Osteoblast (primary cell): ENCODE results near the gene NTN4. TPM values are rescaled to one million over a fixed set of nuclear protein-coding genes. Genes with fewer than 3 reads are reported as not detected.
"Not testable (repeated sequence)": the region's sequence is repeated elsewhere in the genome, so short reads cannot be mapped to it uniquely, and the experiment has no call there.

Source experiments
- DNase-seq: peaks from one replicate; pipeline ENCODE4 v3.0.0; 2011; ENCODE audit warnings: low spot score, mixed read lengths; ENCODE audit not compliant: insufficient read length; ENCODE audit errors: missing footprints
- H2AFZ ChIP-seq: 2 replicates; pipeline ENCODE4 v1.6.0; 2011; ENCODE audit warnings: mild to moderate bottlenecking, low read length
- H3K27ac ChIP-seq: 2 replicates; pipeline ENCODE4 v1.5.1; 2011; ENCODE audit warnings: mild to moderate bottlenecking, low read depth, low read length, moderate library complexity
- H3K27me3 ChIP-seq: 2 replicates; pipeline ENCODE4 v1.6.0; 2012; ENCODE audit warnings: mild to moderate bottlenecking, control low read depth, inconsistent platforms, low read length, moderate library complexity; ENCODE audit not compliant: insufficient read depth
- H3K36me3 ChIP-seq: 2 replicates; pipeline ENCODE4 v1.5.1; 2011; ENCODE audit warnings: mild to moderate bottlenecking, low read length, control low read depth, moderate library complexity; ENCODE audit not compliant: insufficient read depth
- H3K4me1 ChIP-seq: 2 replicates; pipeline ENCODE4 v1.5.1; 2011; ENCODE audit warnings: mild to moderate bottlenecking, low read length, control low read depth, moderate library complexity; ENCODE audit not compliant: insufficient read depth
- H3K4me2 ChIP-seq: 2 replicates; pipeline ENCODE4 v1.6.0; 2011; ENCODE audit warnings: mild to moderate bottlenecking, low read length; ENCODE audit not compliant: insufficient read depth
- H3K4me3 ChIP-seq: fragments of 200-600 bp; sonication (generic); 3 replicates; pipeline ENCODE4 v1.5.1; 2012; ENCODE audit warnings: mild to moderate bottlenecking, low read length, inconsistent platforms; ENCODE audit not compliant: insufficient read depth
- H3K79me2 ChIP-seq: 2 replicates; pipeline ENCODE4 v1.6.0; 2012; ENCODE audit warnings: mild to moderate bottlenecking, low read length, control low read depth, inconsistent platforms; ENCODE audit not compliant: insufficient read depth
- H3K9me3 ChIP-seq: 2 replicates; pipeline ENCODE4 v1.5.1; 2011; ENCODE audit warnings: low read depth, low read length, control low read depth
- H4K20me1 ChIP-seq: 2 replicates; pipeline ENCODE4 v1.6.0; 2012; ENCODE audit warnings: mild to moderate bottlenecking, low read length, control low read depth; ENCODE audit not compliant: insufficient read depth
- total RNA-seq: library from RNA; depleted of rRNA; stranded (reverse); fragments of >200 nt; gene quantifications from 2 replicates; pipeline ENCODE4 v1.2.3, GENCODE V29; 2012
- TF ChIP-seq, protein P1 (sequence below): IDR thresholded peaks from 2 replicates; pipeline ENCODE4 v1.5.1; 2011; ENCODE audit warnings: mild to moderate bottlenecking, low read depth, low read length, moderate library complexity; ENCODE audit errors: extremely low read depth

NTN4 gene
- total RNA-seq, 1 donor, result 47.8 TPM

GRCh38 chr12:95671265-95671664, 119.3 kb downstream of the NTN4 start:
- no peaks in the 10 kb centered on the region for H3K9me3 ChIP-seq
- no peaks in the 10 kb centered on the region for H4K20me1 ChIP-seq
- no peaks in the 10 kb centered on the region for H3K27me3 ChIP-seq
- H3K79me2 ChIP-seq, result no peaks in the 10 kb centered on the region
- DNase-seq, result no peak
- H3K36me3 ChIP-seq, result peaks cover 10% of the 10 kb centered on the region
- no peak overlapping the region for H3K27ac ChIP-seq
- no peak overlapping the region for H2AFZ ChIP-seq
- H3K4me2 ChIP-seq, result no peak overlapping the region
- H3K4me1 ChIP-seq, result no peaks in the 10 kb centered on the region
- TF ChIP-seq, protein P1, sequence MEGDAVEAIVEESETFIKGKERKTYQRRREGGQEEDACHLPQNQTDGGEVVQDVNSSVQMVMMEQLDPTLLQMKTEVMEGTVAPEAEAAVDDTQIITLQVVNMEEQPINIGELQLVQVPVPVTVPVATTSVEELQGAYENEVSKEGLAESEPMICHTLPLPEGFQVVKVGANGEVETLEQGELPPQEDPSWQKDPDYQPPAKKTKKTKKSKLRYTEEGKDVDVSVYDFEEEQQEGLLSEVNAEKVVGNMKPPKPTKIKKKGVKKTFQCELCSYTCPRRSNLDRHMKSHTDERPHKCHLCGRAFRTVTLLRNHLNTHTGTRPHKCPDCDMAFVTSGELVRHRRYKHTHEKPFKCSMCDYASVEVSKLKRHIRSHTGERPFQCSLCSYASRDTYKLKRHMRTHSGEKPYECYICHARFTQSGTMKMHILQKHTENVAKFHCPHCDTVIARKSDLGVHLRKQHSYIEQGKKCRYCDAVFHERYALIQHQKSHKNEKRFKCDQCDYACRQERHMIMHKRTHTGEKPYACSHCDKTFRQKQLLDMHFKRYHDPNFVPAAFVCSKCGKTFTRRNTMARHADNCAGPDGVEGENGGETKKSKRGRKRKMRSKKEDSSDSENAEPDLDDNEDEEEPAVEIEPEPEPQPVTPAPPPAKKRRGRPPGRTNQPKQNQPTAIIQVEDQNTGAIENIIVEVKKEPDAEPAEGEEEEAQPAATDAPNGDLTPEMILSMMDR, result no peak
- H3K4me3 ChIP-seq, result no peak overlapping the region

- TF ChIP-seq, protein P1, result no peak
- no peaks in the 10 kb centered on the region for H3K27me3 ChIP-seq
- H3K4me3 ChIP-seq, result no peak overlapping the region
- DNase-seq, result no peak
- no peaks in the 10 kb centered on the region for H3K4me1 ChIP-seq
- H3K27ac ChIP-seq, result no peak overlapping the region
- H4K20me1 ChIP-seq, result no peaks in the 10 kb centered on the region
- no peak overlapping the region for H3K4me2 ChIP-seq
- H3K9me3 ChIP-seq, result no peaks in the 10 kb centered on the region
- no peaks in the 10 kb centered on the region for H3K79me2 ChIP-seq
- peaks cover 17% of the 10 kb centered on the region for H3K36me3 ChIP-seq
- H2AFZ ChIP-seq, result no peak overlapping the region
Observed at GRCh38 chr12:95663525-95663924, 127.0 kb downstream of the NTN4 start.

- Histone ChIP-seq H3K27me3 (no peaks in the 10 kb centered on the region), H4K20me1 (no peaks in the 10 kb centered on the region), H3K27ac (no peak overlapping the region), H2AFZ (no peak overlapping the region), H3K79me2 (no peaks in the 10 kb centered on the region), H3K9me3 (no peaks in the 10 kb centered on the region), H3K4me1 (no peaks in the 10 kb centered on the region), H3K4me2 (no peak overlapping the region), H3K36me3 (peaks cover 19% of the 10 kb centered on the region), H3K4me3 (no peak overlapping the region)
- TF ChIP-seq, protein P1, result no peak
- no peak for DNase-seq
Observed at GRCh38 chr12:95661360-95661759, 129.2 kb downstream of the NTN4 start.

- H3K36me3 ChIP-seq, result peaks cover 10% of the 10 kb centered on the region
- no peak overlapping the region for H2AFZ ChIP-seq
- H3K4me2 ChIP-seq, result no peak overlapping the region
- H3K9me3 ChIP-seq, result no peaks in the 10 kb centered on the region
- H3K4me3 ChIP-seq, result no peak overlapping the region
- TF ChIP-seq, protein P1, result no peak
- H3K27ac ChIP-seq, result no peak overlapping the region
- peaks cover 11% of the 10 kb centered on the region for H3K4me1 ChIP-seq
- DNase-seq, result no peak
- no peaks in the 10 kb centered on the region for H3K79me2 ChIP-seq
- no peaks in the 10 kb centered on the region for H4K20me1 ChIP-seq
- no peaks in the 10 kb centered on the region for H3K27me3 ChIP-seq
Observed at GRCh38 chr12:95658386-95658785, 132.2 kb downstream of the NTN4 start.

GRCh38 chr12:95654665-95655064, 135.9 kb downstream of the NTN4 start:
- not testable (repeated sequence) for H3K79me2 ChIP-seq, DNase-seq, H3K4me2 ChIP-seq, H3K9me3 ChIP-seq, H3K36me3 ChIP-seq, H3K4me3 ChIP-seq, H2AFZ ChIP-seq, H3K27me3 ChIP-seq, H4K20me1 ChIP-seq
- H3K27ac ChIP-seq, result peak overlapping the region; percentile 84
- H3K4me1 ChIP-seq, result peaks cover 15% of the 10 kb centered on the region
